Ishikawa (cell line): ENCODE results near the gene ACAP2.

Experiments
- CEBPB ChIP-seq: IDR thresholded peaks from 2 replicates; pipeline ENCODE4 v1.6.1; 2012
- CREB1 ChIP-seq: IDR thresholded peaks from 2 replicates; pipeline ENCODE4 v1.6.1; 2012; ENCODE audit warnings: low read depth
- EP300 ChIP-seq: IDR thresholded peaks from 2 replicates; pipeline ENCODE4 v1.6.1; 2012; ENCODE audit warnings: borderline replicate concordance
- NFIC ChIP-seq: IDR thresholded peaks from 2 replicates; pipeline ENCODE4 v1.6.1; 2012
- TF ChIP-seq, protein P1 (sequence below): IDR thresholded peaks from 2 replicates; pipeline ENCODE4 v1.6.1; 2012
- TF ChIP-seq, protein P2 (sequence below): IDR thresholded peaks from 2 replicates; pipeline ENCODE4 v1.6.1; 2012; ENCODE audit warnings: low read depth, mild to moderate bottlenecking

DNA sequence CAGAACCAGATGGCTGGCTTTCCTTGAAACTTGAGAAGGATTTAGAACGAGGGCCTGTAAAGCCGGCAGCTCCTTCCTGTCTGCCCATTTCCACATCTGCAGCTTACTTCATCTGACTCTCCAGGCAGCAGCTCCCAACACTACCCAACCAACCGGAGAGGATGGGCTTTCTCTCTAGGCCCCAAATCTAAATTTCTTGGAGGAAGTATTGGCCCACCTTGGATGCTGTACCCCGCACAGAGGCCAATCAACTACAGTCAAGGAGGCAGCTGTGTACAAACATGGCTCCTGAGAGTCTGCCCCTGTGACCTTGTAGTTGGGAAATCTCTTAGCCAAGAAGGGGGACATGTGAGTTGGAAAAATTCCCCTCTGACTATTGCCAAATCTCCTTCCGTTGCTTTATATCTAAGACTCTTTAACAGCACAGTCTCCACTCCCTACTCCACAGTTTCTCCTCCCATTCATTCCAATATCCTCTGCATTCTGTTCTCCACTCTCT lies 8.0 kb upstream of the ACAP2 start:
- TF ChIP-seq, protein P1, sequence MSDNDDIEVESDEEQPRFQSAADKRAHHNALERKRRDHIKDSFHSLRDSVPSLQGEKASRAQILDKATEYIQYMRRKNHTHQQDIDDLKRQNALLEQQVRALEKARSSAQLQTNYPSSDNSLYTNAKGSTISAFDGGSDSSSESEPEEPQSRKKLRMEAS = no peak
- no peak for TF ChIP-seq NFIC
- TF ChIP-seq, protein P2, sequence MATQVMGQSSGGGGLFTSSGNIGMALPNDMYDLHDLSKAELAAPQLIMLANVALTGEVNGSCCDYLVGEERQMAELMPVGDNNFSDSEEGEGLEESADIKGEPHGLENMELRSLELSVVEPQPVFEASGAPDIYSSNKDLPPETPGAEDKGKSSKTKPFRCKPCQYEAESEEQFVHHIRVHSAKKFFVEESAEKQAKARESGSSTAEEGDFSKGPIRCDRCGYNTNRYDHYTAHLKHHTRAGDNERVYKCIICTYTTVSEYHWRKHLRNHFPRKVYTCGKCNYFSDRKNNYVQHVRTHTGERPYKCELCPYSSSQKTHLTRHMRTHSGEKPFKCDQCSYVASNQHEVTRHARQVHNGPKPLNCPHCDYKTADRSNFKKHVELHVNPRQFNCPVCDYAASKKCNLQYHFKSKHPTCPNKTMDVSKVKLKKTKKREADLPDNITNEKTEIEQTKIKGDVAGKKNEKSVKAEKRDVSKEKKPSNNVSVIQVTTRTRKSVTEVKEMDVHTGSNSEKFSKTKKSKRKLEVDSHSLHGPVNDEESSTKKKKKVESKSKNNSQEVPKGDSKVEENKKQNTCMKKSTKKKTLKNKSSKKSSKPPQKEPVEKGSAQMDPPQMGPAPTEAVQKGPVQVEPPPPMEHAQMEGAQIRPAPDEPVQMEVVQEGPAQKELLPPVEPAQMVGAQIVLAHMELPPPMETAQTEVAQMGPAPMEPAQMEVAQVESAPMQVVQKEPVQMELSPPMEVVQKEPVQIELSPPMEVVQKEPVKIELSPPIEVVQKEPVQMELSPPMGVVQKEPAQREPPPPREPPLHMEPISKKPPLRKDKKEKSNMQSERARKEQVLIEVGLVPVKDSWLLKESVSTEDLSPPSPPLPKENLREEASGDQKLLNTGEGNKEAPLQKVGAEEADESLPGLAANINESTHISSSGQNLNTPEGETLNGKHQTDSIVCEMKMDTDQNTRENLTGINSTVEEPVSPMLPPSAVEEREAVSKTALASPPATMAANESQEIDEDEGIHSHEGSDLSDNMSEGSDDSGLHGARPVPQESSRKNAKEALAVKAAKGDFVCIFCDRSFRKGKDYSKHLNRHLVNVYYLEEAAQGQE = no peak
- TF ChIP-seq EP300 = no peak
- TF ChIP-seq CREB1 = no peak
- TF ChIP-seq CEBPB = no peak
